Cardiac muscle cell (in vitro differentiated cells and primary cell): ENCODE measurements around the gene CATSPERD. TPM values are rescaled to one million over a fixed set of nuclear protein-coding genes. Genes with fewer than 3 reads are reported as not detected.

Experiments
- DNase-seq, 2 donors: peaks; one replicate each; pipeline versions ENCODE4 v3.0.0 to v3.0.0-alpha.2; 2010 to 2017; ENCODE audit warnings: low read depth in 1 of 2, low spot score in 1 of 2
- H3K27ac ChIP-seq: fragments of 200-600 bp; sonication (generic); 2 replicates; pipeline ENCODE4 v1.5.1; 2016
- H3K27me3 ChIP-seq: fragments of 200-600 bp; sonication (generic); 2 replicates; pipeline ENCODE4 v1.6.0; 2016; ENCODE audit warnings: control low read depth
- H3K36me3 ChIP-seq: fragments of 200-600 bp; sonication (generic); 2 replicates; pipeline ENCODE4 v1.5.1; 2016; ENCODE audit warnings: control low read depth
- H3K4me1 ChIP-seq: fragments of 200-600 bp; sonication (generic); 2 replicates; pipeline ENCODE4 v1.8.1; 2017; ENCODE audit warnings: low read depth, mild to moderate bottlenecking, mixed run types
- H3K4me3 ChIP-seq: fragments of 200-600 bp; sonication (generic); 2 replicates; pipeline ENCODE4 v1.5.1; 2016; ENCODE audit warnings: mild to moderate bottlenecking
- H3K9me3 ChIP-seq: fragments of 200-600 bp; sonication (generic); 2 replicates; pipeline ENCODE4 v1.5.1; 2017; ENCODE audit warnings: low read depth, mild to moderate bottlenecking, control low read depth
- polyA plus RNA-seq: library from polyadenylated mRNA; unstranded; fragments of >200 nt; fragmentation: Nextera tagmentation; extraction: Ambion mirVana; gene quantifications from 2 replicates; pipeline ENCODE4 v1.2.1, GENCODE V29; 2016
- total RNA-seq: library from RNA; depleted of rRNA; stranded (reverse); fragments of >200 nt; gene quantifications from 2 replicates; pipeline ENCODE4 v1.2.3, GENCODE V29; 2016
- TF ChIP-seq, protein P1 (sequence below): IDR thresholded peaks from 2 replicates; pipeline ENCODE4 v1.5.1; 2012; ENCODE audit warnings: low read depth, mild to moderate bottlenecking, low read length

Gene CATSPERD
- total and polyA plus RNA-seq, 2 experiments from 2014 or later, result not detected

DNA sequence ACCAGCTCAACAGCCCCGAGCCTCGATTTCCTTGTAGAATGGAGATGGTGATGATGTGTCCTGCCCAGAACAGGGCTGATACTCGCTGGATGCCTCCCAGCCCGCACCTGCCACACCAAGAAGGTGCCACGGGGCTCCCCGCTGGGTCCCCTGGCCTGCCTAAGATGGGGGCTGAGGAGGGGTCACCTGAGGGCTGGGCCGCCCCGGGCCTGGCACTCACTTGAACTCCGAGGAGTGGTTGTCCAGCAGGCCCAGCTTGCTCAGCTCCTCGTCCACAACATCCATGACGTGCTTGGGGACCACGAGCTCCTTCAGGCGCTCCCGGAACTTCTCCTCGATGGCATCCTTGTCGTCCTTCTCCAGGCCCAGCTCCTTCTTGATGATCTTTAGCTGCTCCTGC, 14.9 kb upstream of the CATSPERD start:
- no peaks in the 10 kb centered on the region for H3K9me3 ChIP-seq
- peaks cover 31% of the 10 kb centered on the region for H3K36me3 ChIP-seq

DNA sequence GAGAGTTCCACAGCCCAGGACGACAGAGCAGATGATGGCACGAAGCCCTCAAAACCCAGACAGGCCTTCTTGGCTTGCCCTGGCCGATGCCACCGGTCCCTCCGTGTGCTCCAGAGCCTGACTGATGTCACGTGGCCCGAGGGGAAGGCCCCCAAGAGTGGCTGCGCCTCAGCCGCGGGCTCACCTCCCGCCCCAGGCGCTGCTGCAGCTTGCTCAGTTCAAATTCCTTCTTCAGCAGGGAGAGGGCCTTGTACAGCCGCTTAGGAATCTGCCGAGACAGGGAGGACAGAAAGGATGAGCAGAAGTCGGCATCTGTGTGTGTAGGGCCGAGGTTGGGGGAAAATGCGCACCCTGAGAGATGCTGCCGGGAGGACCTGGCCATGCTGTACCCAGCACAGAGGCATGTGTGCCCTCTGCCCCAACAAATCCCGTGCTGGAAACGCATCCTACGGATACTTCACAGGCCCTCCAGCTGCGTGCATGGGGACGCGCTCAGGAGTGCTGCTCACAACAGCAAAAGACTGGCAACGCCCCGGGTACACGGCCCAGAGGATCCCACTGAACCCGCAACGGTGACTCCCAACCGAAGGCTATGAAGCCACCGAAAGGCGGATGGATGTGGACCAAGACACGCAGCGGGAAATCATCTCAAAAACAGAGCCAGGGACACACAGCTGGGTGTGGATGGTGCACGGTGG, 13.4 kb upstream of the CATSPERD start:
- Histone ChIP-seq H3K27ac (no peak overlapping the region), H3K4me3 (no peak overlapping the region), H3K4me1 (no peaks in the 10 kb centered on the region), H3K9me3 (no peaks in the 10 kb centered on the region), H3K27me3 (no peaks in the 10 kb centered on the region), H3K36me3 (peaks cover 37% of the 10 kb centered on the region)
- TF ChIP-seq, protein P1, sequence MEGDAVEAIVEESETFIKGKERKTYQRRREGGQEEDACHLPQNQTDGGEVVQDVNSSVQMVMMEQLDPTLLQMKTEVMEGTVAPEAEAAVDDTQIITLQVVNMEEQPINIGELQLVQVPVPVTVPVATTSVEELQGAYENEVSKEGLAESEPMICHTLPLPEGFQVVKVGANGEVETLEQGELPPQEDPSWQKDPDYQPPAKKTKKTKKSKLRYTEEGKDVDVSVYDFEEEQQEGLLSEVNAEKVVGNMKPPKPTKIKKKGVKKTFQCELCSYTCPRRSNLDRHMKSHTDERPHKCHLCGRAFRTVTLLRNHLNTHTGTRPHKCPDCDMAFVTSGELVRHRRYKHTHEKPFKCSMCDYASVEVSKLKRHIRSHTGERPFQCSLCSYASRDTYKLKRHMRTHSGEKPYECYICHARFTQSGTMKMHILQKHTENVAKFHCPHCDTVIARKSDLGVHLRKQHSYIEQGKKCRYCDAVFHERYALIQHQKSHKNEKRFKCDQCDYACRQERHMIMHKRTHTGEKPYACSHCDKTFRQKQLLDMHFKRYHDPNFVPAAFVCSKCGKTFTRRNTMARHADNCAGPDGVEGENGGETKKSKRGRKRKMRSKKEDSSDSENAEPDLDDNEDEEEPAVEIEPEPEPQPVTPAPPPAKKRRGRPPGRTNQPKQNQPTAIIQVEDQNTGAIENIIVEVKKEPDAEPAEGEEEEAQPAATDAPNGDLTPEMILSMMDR, result no peak
- no peak for DNase-seq

More for the DNA sequence above, 14.9 kb upstream of the CATSPERD start:
- DNase-seq, result no peak
- Histone ChIP-seq H3K4me3 (no peak overlapping the region), H3K27me3 (no peaks in the 10 kb centered on the region), H3K27ac (no peak overlapping the region), H3K4me1 (no peaks in the 10 kb centered on the region)
- TF ChIP-seq, protein P1, result no peak

DNA sequence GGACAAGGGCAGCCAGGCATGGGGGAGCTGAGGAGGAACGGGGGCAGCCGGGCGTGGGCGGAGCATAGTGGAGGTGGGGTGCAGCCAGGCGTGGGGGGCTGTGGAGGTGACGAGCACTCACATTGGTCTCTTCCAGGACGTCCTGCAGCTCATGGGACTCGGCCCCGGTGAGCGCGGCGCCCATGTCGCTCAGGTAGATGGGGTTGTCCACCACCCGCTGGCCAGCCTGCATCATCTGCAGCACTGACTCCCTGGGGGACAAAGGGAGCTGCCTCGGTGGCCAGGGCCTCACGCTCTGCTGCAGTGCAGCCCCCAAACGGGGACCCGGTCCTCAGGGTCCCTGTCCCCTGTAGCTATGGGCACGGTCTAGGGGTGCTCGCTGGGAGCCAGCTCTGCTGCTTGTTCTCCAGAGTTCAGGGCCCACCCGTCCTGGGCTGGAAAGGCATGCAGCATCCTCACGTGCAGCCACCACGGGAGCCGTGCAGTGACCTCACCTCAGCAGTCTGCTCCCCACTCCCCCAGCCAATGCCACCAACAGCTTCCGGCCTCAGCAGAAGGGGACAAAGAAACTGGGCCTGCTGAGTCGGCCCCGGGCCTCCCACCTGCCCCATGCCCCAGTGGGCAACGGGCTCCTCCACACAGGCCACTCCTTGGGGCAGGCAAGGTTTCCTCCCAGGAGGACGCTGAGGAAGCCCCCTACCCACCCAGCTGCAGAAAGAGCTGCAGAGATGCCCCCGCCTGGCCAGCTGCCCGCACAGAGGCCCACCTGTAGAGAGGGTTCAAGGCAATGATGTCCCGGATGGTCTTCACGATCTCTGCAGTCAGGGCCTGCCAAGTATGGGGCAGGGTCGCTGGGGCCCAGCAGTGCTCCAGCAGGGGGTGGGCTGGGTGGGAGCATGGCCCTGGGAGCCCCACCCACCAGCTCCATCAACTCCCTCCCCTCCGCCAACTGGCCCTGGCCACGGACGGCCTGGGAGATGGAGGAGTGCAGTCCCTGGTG, 12.6 kb upstream of the CATSPERD start:
- DNase-seq, result no peak
- H3K4me3 ChIP-seq, result no peak overlapping the region
- no peaks in the 10 kb centered on the region for H3K27me3 ChIP-seq
- TF ChIP-seq, protein P1, result no peak
- H3K9me3 ChIP-seq, result no peaks in the 10 kb centered on the region
- H3K27ac ChIP-seq, result no peak overlapping the region
- peaks cover 41% of the 10 kb centered on the region for H3K36me3 ChIP-seq
- H3K4me1 ChIP-seq, result no peaks in the 10 kb centered on the region

DNA sequence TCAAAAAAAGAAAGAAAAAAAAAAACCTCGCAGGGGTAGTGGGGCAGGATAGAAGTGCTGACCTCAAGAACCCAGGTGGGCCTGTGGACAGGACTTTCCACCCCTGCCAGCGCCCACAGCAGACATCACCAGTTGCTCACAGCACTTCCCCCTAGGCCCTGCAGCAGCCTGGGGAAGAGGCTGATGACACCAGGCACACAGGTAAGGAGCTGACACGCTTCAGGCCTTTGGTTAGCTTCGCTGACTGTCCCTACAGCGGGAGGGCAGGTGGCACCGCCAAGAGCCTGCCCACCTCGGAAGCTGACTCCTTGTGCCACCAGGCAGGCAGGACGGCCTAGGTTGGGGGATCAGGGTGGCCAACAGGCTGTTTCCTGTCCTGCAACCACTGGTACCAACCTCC, 9.4 kb upstream of the CATSPERD start:
- H3K36me3 ChIP-seq, result peaks cover 31% of the 10 kb centered on the region
- no peaks in the 10 kb centered on the region for H3K27me3 ChIP-seq
- DNase-seq, result no peak
- no peak overlapping the region for H3K4me3 ChIP-seq
- TF ChIP-seq, protein P1, result no peak
- no peak overlapping the region for H3K27ac ChIP-seq
- no peaks in the 10 kb centered on the region for H3K4me1 ChIP-seq
- no peaks in the 10 kb centered on the region for H3K9me3 ChIP-seq

DNA sequence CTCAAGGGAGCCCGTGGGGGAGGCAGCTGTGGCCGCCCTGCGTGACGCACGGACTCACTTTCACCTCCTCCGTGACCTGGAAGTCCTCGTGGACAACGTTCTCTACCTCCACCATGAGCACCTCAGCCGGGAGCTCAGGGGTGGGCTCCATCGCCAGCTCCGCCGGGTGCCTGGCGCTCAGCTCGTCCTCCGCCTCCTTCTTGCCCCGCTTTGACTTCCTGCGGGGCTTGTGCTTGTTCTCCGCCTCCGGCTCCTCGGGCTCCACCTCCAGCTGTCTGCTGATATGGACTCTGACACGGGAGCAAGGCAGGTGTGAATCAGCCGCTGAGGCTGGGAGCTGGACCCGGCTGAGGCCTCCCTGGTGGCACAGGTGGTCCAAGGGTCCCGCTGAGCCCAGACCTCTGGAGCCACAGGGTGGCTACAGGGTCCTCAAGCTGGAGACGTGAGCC, 8.7 kb upstream of the CATSPERD start:
- TF ChIP-seq, protein P1, result no peak
- Histone ChIP-seq H3K4me3 (no peak overlapping the region), H3K36me3 (peaks cover 25% of the 10 kb centered on the region), H3K4me1 (no peaks in the 10 kb centered on the region), H3K27me3 (no peaks in the 10 kb centered on the region), H3K27ac (no peak overlapping the region), H3K9me3 (no peaks in the 10 kb centered on the region)
- DNase-seq, result no peak
